Measurements from ENCODE around the gene CDCA5. TPM values are rescaled to one million over a fixed set of nuclear protein-coding genes. Genes with fewer than 3 reads are reported as not detected.

The CDCA5 gene
- polyA plus RNA-seq, 3 donors = 0.20 to 0.28 TPM; not detected in 1

- H3K36me3 ChIP-seq (replicated peaks in 1 of 2; ENCODE audit: control insufficient read depth in 1 of 2, insufficient read depth in 2 of 2, low read length in 2 of 2) = peaks cover 3 to 10% of the 10 kb centered on the region in 2 donors
- peaks cover 0 to 9% (median 2%) of the 10 kb centered on the region in 3 donors for H3K27me3 Mint-ChIP-seq (ENCODE audit: low read depth in 3 of 3)
- H3K27ac Mint-ChIP-seq = peak overlapping the region in 1 of 7 donors; percentile 26
- no peaks in the 10 kb centered on the region for H3K9me3 Mint-ChIP-seq
- DNase-seq = no peak
- peaks cover 56 to 72% of the 10 kb centered on the region in 2 donors for H3K4me1 ChIP-seq (ENCODE audit: control insufficient read depth in 1 of 2, insufficient read depth in 2 of 2, low read length in 2 of 2)
- H3K79me2 ChIP-seq (ENCODE audit: insufficient read depth, low read length) = peaks cover 29% of the 10 kb centered on the region
- no peak overlapping the region for H3K4me2 ChIP-seq (replicated peaks; ENCODE audit: extremely low read depth, low read length, poor library complexity, severe bottlenecking)
- no peak overlapping the region for H3K27ac ChIP-seq (ENCODE audit: low read depth in 1 of 2, low read length in 2 of 2)
- peaks cover 0 to 3% of the 10 kb centered on the region in 2 donors for H3K27me3 ChIP-seq (ENCODE audit: control insufficient read depth in 2 of 2, insufficient read depth in 2 of 2, low read length in 2 of 2)
- H3K4me3 Mint-ChIP-seq = no peak overlapping the region
- H3K9ac ChIP-seq (ENCODE audit: insufficient read depth, low read length, poor library complexity, severe bottlenecking) = no peak overlapping the region
- intact Hi-C loops (cut with micrococcal nuclease) = no loop called here
- no peak overlapping the region for H3K4me3 ChIP-seq (replicated peaks in 1 of 3; ENCODE audit: low read depth in 2 of 3, low read length in 3 of 3)
- 98% methylated on average over 5 of the region's 5 CpGs for WGBS (ENCODE audit: insufficient coverage)
- H3K9me3 ChIP-seq (replicated peaks in 1 of 2; ENCODE audit: control insufficient read depth in 1 of 2, insufficient read depth in 1 of 2, low read length in 2 of 2) = no peaks in the 10 kb centered on the region
- peaks cover 51% of the 10 kb centered on the region for H3K4me1 Mint-ChIP-seq
- no peak overlapping the region for H2AFZ ChIP-seq (ENCODE audit: insufficient read depth, low read depth, low read length, poor library complexity, severe bottlenecking)
- TF ChIP-seq CTCF (IDR thresholded peaks at IDR 0.05) = no peak
- peaks cover 4% of the 10 kb centered on the region for H4K20me1 ChIP-seq (ENCODE audit: insufficient read depth, low read length)
- peaks cover 0 to 15% of the 10 kb centered on the region in 2 donors for H3K36me3 Mint-ChIP-seq
Observed at GRCh38 chr11:65045061-65045460, 38.8 kb downstream of the CDCA5 start.

GRCh38 chr11:65043881-65044501 lies 39.8 kb downstream of the CDCA5 start:
- Histone ChIP-seq H4K20me1 (ENCODE audit: insufficient read depth, low read length) (peaks cover 4% of the 10 kb centered on the region), H3K27ac (ENCODE audit: low read depth in 1 of 2, low read length in 2 of 2) (peak overlapping the region; percentile 3 to 4), H2AFZ (ENCODE audit: insufficient read depth, low read depth, low read length, poor library complexity, severe bottlenecking) (peak overlapping the region; percentile 12), H3K9ac (ENCODE audit: insufficient read depth, low read length, poor library complexity, severe bottlenecking) (no peak overlapping the region), H3K4me1 (ENCODE audit: control insufficient read depth in 1 of 2, insufficient read depth in 2 of 2, low read length in 2 of 2) (peaks cover 57 to 80% of the 10 kb centered on the region in 2 donors), H3K79me2 (ENCODE audit: insufficient read depth, low read length) (peaks cover 29% of the 10 kb centered on the region), H3K36me3 (replicated peaks in 1 of 2; ENCODE audit: control insufficient read depth in 1 of 2, insufficient read depth in 2 of 2, low read length in 2 of 2) (peaks cover 3 to 16% of the 10 kb centered on the region in 2 donors), H3K27me3 (ENCODE audit: control insufficient read depth in 2 of 2, insufficient read depth in 2 of 2, low read length in 2 of 2) (peaks cover 0 to 3% of the 10 kb centered on the region in 2 donors), H3K4me2 (replicated peaks; ENCODE audit: extremely low read depth, low read length, poor library complexity, severe bottlenecking) (peak overlapping the region; percentile 31), H3K4me3 (replicated peaks in 1 of 3; ENCODE audit: low read depth in 2 of 3, low read length in 3 of 3) (peak overlapping the region in 1 of 3 experiments; percentile 42), H3K9me3 (replicated peaks in 1 of 2; ENCODE audit: control insufficient read depth in 1 of 2, insufficient read depth in 1 of 2, low read length in 2 of 2) (no peaks in the 10 kb centered on the region)
- 81% methylated on average over 16 of the region's 23 CpGs for WGBS (ENCODE audit: insufficient coverage)
- Mint-ChIP-seq H3K9me3 (no peaks in the 10 kb centered on the region), H3K36me3 (peaks cover 0 to 22% of the 10 kb centered on the region in 2 donors), H3K27me3 (ENCODE audit: low read depth in 3 of 3) (peaks cover 0 to 9% (median 2%) of the 10 kb centered on the region in 3 donors), H3K4me3 (peak overlapping the region in 1 of 2 donors; percentile 53), H3K27ac (peak overlapping the region; percentile 43 to 85 (median 71)), H3K4me1 (peaks cover 51% of the 10 kb centered on the region)
- peak; percentile 71 to 73 (median 71) for DNase-seq
- intact Hi-C loops (cut with micrococcal nuclease) = no loop called here
- TF ChIP-seq CTCF (IDR thresholded peaks at IDR 0.05) = no peak

Data from CD14-positive monocyte (primary cell).